Activated CD4-positive, alpha-beta T cell treated with anti-CD3 and anti-CD28 coated beads, Interleukin-2, amount 50 U/mL, for 48 hours (primary cell): ENCODE data around the gene PRSS8.
"Not testable (repeated sequence)": the region's sequence is repeated elsewhere in the genome, so short reads cannot be mapped to it uniquely, and the experiment has no call there.

ENCODE experiments used
- DNase-seq, 2 experiments: peaks; one replicate each; pipeline ENCODE4 v3.0.0-alpha.2; 2020

PRSS8 gene

GRCh38 chr16:31143694-31144148, 8.2 kb upstream of the PRSS8 start:
- no peak for DNase-seq

- DNase-seq = no peak
These were observed 7.6 kb upstream of the PRSS8 start for GRCh38 chr16:31143011-31143693.

- DNase-seq = peak; percentile 99 to 100
These were observed 6.8 kb upstream of the PRSS8 start for GRCh38 chr16:31142109-31143010.

GRCh38 chr16:31141489-31142108, 6.1 kb upstream of the PRSS8 start:
- no peak for DNase-seq

- DNase-seq = not testable (repeated sequence)
These were observed 5.5 kb upstream of the PRSS8 start for GRCh38 chr16:31141071-31141469.

GRCh38 chr16:31138621-31139578, 3.4 kb upstream of the PRSS8 start:
- DNase-seq = no peak

- DNase-seq = not testable (repeated sequence)
These were observed 1.4 kb upstream of the PRSS8 start for GRCh38 chr16:31136822-31137499.

- no peak for DNase-seq
These were observed 748 bp upstream of the PRSS8 start for GRCh38 chr16:31136287-31136662.

- no peak for DNase-seq
These were observed 647 bp downstream of the PRSS8 start for GRCh38 chr16:31134625-31135534.

GRCh38 chr16:31134091-31134571, 1.4 kb downstream of the PRSS8 start:
- no peak for DNase-seq

GRCh38 chr16:31133046-31133501, 2.5 kb downstream of the PRSS8 start:
- DNase-seq = no peak

GRCh38 chr16:31132303-31132979, 3.1 kb downstream of the PRSS8 start:
- DNase-seq = no peak

- no peak for DNase-seq
These were observed 3.7 kb downstream of the PRSS8 start for GRCh38 chr16:31131841-31132271.

- DNase-seq = no peak
These were observed 4.1 kb downstream of the PRSS8 start for GRCh38 chr16:31131416-31131815.

GRCh38 chr16:31130899-31131298, 4.6 kb downstream of the PRSS8 start:
- no peak for DNase-seq

- no peak for DNase-seq
These were observed 5.1 kb downstream of the PRSS8 start for GRCh38 chr16:31130336-31130891.

GRCh38 chr16:31129568-31130335, 5.8 kb downstream of the PRSS8 start:
- DNase-seq = no peak

- no peak for DNase-seq
These were observed 6.6 kb downstream of the PRSS8 start for GRCh38 chr16:31128711-31129567.
